SK-N-MC (cell line): Measurements from ENCODE around the gene DDX50.

Experiments used
- EZH2 ChIP-seq: fragments of 200-600 bp; sonication (generic); IDR thresholded peaks from one replicate; pipeline ENCODE4 v1.6.1; 2017; ENCODE audit warnings: antibody characterized with exemption
- POLR2AphosphoS5 ChIP-seq: IDR thresholded peaks from 2 replicates; pipeline ENCODE4 v1.6.1; 2012; ENCODE audit warnings: mild to moderate bottlenecking, low read depth, low read length, borderline replicate concordance

DNA sequence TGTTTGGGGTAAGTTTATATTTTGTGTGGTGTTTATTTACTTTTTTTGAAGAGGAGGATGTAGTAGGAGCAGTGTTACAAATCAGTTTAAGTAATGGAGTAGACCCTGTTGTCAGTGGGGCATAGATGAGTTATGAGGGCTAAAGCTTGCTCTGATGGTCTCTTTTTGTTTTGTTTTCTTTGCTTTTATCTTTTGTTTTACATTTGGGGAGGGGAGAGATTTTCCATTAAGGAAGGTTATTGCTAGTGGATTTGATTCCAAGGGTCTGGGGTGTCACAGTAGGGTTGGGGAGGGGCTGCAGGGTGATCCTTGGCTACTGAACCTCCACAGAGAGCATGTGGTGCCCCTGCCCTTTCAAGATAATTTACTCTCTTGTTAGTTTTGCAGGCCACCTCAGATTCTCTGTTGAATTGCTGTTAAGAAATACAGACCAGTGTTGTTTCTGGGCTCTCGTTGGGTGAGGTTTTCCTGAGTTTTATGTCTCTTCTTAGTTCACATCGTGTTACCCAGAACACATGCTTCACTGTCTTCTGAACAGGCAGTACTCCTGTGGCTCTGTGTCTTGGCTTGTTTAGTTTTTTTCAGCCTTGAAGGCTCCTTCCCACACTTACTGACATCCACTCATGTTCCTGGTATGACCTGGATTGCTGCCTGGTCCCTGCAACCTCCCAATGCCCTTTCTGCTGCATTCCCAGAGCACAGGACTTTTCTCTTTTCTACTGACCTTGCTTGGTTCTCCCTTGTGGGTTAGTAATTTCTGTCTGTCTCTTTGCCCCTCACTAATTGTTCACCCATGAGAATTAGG is 91.7 kb downstream of the DDX50 start:
- TF ChIP-seq EZH2 (no peak), POLR2AphosphoS5 (no peak)
